CD4-positive, CD25-positive, alpha-beta regulatory T cell (primary cell): ENCODE results near the gene PLD5. TPM values are rescaled to one million over a fixed set of nuclear protein-coding genes. Genes with fewer than 3 reads are reported as not detected.

ENCODE experiments used
- ATAC-seq, 2 donors: fragments of 150-1000 bp; cut with Tn5 transposase; one replicate each; pipeline ENCODE4 v1.10.0; 2021; ENCODE audit warnings: low read depth in 2 of 2, moderate number of reproducible peaks in 2 of 2, moderate library complexity in 1 of 2
- DNase-seq, 3 donors: peaks; one replicate each; pipeline versions ENCODE4 v3.0.0 to v3.0.0-alpha.2; 2012 to 2022; ENCODE audit warnings: mixed read lengths in 1 of 3
- H3K27ac ChIP-seq: one replicate; pipeline ENCODE4 v1.7.0; 2013; ENCODE audit warnings: mild to moderate bottlenecking, low read length; ENCODE audit not compliant: insufficient read depth, poor library complexity, severe bottlenecking
- H3K27me3 ChIP-seq: one replicate; pipeline ENCODE4 v1.7.0; 2013; ENCODE audit warnings: low read length; ENCODE audit not compliant: control insufficient read depth, insufficient read depth
- H3K36me3 ChIP-seq: one replicate; pipeline ENCODE4 v1.7.0; 2013; ENCODE audit warnings: mild to moderate bottlenecking, low read length, moderate library complexity; ENCODE audit not compliant: control insufficient read depth, insufficient read depth
- H3K4me1 ChIP-seq: 2 replicates; pipeline ENCODE4 v1.7.0; 2013; ENCODE audit warnings: mild to moderate bottlenecking, low read length; ENCODE audit not compliant: insufficient read depth, control insufficient read depth, poor library complexity, severe bottlenecking
- H3K4me3 ChIP-seq: one replicate; pipeline ENCODE4 v1.7.0; 2013; ENCODE audit warnings: low read depth, mild to moderate bottlenecking, low read length, moderate library complexity
- H3K9me3 ChIP-seq, 2 experiments: 1 replicate in 1 of 2; 2 replicates in 1 of 2; pipeline ENCODE4 v1.7.0; 2013; ENCODE audit warnings: low read length in 2 of 2, mild to moderate bottlenecking in 1 of 2, moderate library complexity in 1 of 2; ENCODE audit not compliant: control insufficient read depth in 2 of 2
- H3K27ac Mint-ChIP-seq, 3 donors: one replicate each; pipeline ENCODE4 v1.8.0; 2020 to 2022; ENCODE audit warnings: mild to moderate bottlenecking in 3 of 3, mixed read lengths in 3 of 3, moderate library complexity in 2 of 3
- H3K27me3 Mint-ChIP-seq: one replicate; pipeline ENCODE4 v1.8.0; 2022; ENCODE audit warnings: mild to moderate bottlenecking, mixed read lengths
- H3K36me3 Mint-ChIP-seq: one replicate; pipeline ENCODE4 v1.8.0; 2020; ENCODE audit warnings: mixed read lengths
- H3K4me1 Mint-ChIP-seq, 4 donors: one replicate each; pipeline ENCODE4 v1.8.0; 2020 to 2022; ENCODE audit warnings: mixed read lengths in 4 of 4, mild to moderate bottlenecking in 1 of 4
- H3K4me3 Mint-ChIP-seq, 4 donors: one replicate each; pipeline ENCODE4 v1.8.0; 2020 to 2022; ENCODE audit warnings: mild to moderate bottlenecking in 4 of 4, mixed read lengths in 4 of 4, moderate library complexity in 3 of 4
- H3K9me3 Mint-ChIP-seq, 7 donors: one replicate each; pipeline ENCODE4 v1.8.0; 2020 to 2022; ENCODE audit warnings: mixed read lengths in 7 of 7, mild to moderate bottlenecking in 3 of 7, moderate library complexity in 2 of 7
- polyA plus RNA-seq, 4 donors: library from polyadenylated mRNA; unstranded; fragments of 300-500 nt; fragmentation: Illumina TruSeq; gene quantifications; one replicate each; pipeline ENCODE4 v1.2.3, GENCODE V29; 2021
- total RNA-seq: library from RNA; stranded (reverse); gene quantifications from one replicate; pipeline ENCODE4 v1.2.3, GENCODE V29; 2022

The PLD5 gene
- total and polyA plus RNA-seq, 5 donors from 2014 or later = not detected

GRCh38 chr1:242525360-242525722 is 844 bp upstream of the PLD5 start:
- H3K27me3 Mint-ChIP-seq = peaks cover 44% of the 10 kb centered on the region
- no peak for ATAC-seq

GRCh38 chr1:242523719-242524570 is 552 bp downstream of the PLD5 start:
- DNase-seq (no peak), ATAC-seq (no peak)
- Histone ChIP-seq H3K4me3 (no peak overlapping the region), H3K9me3 (no peaks in the 10 kb centered on the region), H3K4me1 (no peaks in the 10 kb centered on the region), H3K27me3 (peaks cover 17% of the 10 kb centered on the region), H3K27ac (no peak overlapping the region), H3K36me3 (no peaks in the 10 kb centered on the region)
- no peak overlapping the region for H3K4me3 Mint-ChIP-seq
- no peak overlapping the region for H3K27ac Mint-ChIP-seq
- H3K27me3 Mint-ChIP-seq = peaks cover 53% of the 10 kb centered on the region
- H3K36me3 Mint-ChIP-seq = no peaks in the 10 kb centered on the region
- H3K9me3 Mint-ChIP-seq = peaks cover 0 to 5% (median 0%) of the 10 kb centered on the region in 7 donors
- H3K4me1 Mint-ChIP-seq = peaks cover 0 to 15% (median 6%) of the 10 kb centered on the region in 4 donors

More at GRCh38 chr1:242525360-242525722, 844 bp upstream of the PLD5 start:
- Mint-ChIP-seq H3K36me3 (no peaks in the 10 kb centered on the region), H3K27ac (no peak overlapping the region), H3K9me3 (peaks cover 0 to 5% (median 0%) of the 10 kb centered on the region in 7 donors), H3K4me1 (peaks cover 0 to 15% (median 6%) of the 10 kb centered on the region in 4 donors), H3K4me3 (peak overlapping the region in 2 of 4 donors; percentile 39 to 70)
- Histone ChIP-seq H3K36me3 (no peaks in the 10 kb centered on the region), H3K27me3 (peaks cover 17% of the 10 kb centered on the region), H3K4me3 (no peak overlapping the region), H3K27ac (no peak overlapping the region), H3K9me3 (no peaks in the 10 kb centered on the region), H3K4me1 (no peaks in the 10 kb centered on the region)
- no peak for DNase-seq

GRCh38 chr1:242522996-242523718 is 1.3 kb downstream of the PLD5 start:
- no peaks in the 10 kb centered on the region for H3K36me3 ChIP-seq
- Mint-ChIP-seq H3K4me1 (peaks cover 0 to 15% (median 6%) of the 10 kb centered on the region in 4 donors), H3K27me3 (peaks cover 53% of the 10 kb centered on the region), H3K27ac (no peak overlapping the region), H3K36me3 (no peaks in the 10 kb centered on the region), H3K9me3 (peaks cover 0 to 5% (median 0%) of the 10 kb centered on the region in 7 donors), H3K4me3 (peak overlapping the region in 2 of 4 donors; percentile 21 to 34)
- no peaks in the 10 kb centered on the region for H3K4me1 ChIP-seq
- ATAC-seq (no peak), DNase-seq (no peak)
- H3K4me3 ChIP-seq = no peak overlapping the region
- H3K27ac ChIP-seq = no peak overlapping the region
- no peaks in the 10 kb centered on the region for H3K9me3 ChIP-seq
- peaks cover 17% of the 10 kb centered on the region for H3K27me3 ChIP-seq

GRCh38 chr1:242522304-242522945 is 2.1 kb downstream of the PLD5 start:
- Mint-ChIP-seq H3K4me3 (no peak overlapping the region), H3K4me1 (peaks cover 0 to 15% (median 6%) of the 10 kb centered on the region in 4 donors), H3K9me3 (peaks cover 0 to 5% (median 0%) of the 10 kb centered on the region in 7 donors), H3K27ac (no peak overlapping the region), H3K27me3 (peaks cover 53% of the 10 kb centered on the region), H3K36me3 (no peaks in the 10 kb centered on the region)
- ATAC-seq = no peak
- Histone ChIP-seq H3K27ac (no peak overlapping the region), H3K4me3 (no peak overlapping the region), H3K36me3 (no peaks in the 10 kb centered on the region), H3K27me3 (peaks cover 17% of the 10 kb centered on the region), H3K4me1 (no peaks in the 10 kb centered on the region), H3K9me3 (no peaks in the 10 kb centered on the region)
- no peak for DNase-seq

- ATAC-seq = no peak
- H3K9me3 Mint-ChIP-seq = peaks cover 0 to 2% (median 0%) of the 10 kb centered on the region in 7 donors
- DNase-seq = no peak
- no peak overlapping the region for H3K27ac Mint-ChIP-seq
- H3K27me3 Mint-ChIP-seq = peaks cover 11% of the 10 kb centered on the region
- Histone ChIP-seq H3K27ac (no peak overlapping the region), H3K36me3 (no peaks in the 10 kb centered on the region), H3K27me3 (no peaks in the 10 kb centered on the region), H3K4me1 (no peaks in the 10 kb centered on the region), H3K4me3 (no peak overlapping the region), H3K9me3 (no peaks in the 10 kb centered on the region)
- H3K36me3 Mint-ChIP-seq = no peaks in the 10 kb centered on the region
- H3K4me1 Mint-ChIP-seq = no peaks in the 10 kb centered on the region
- H3K4me3 Mint-ChIP-seq = no peak overlapping the region
Measured at GRCh38 chr1:242515555-242515954, 8.9 kb downstream of the PLD5 start.

- Histone ChIP-seq H3K36me3 (no peaks in the 10 kb centered on the region), H3K4me3 (no peak overlapping the region), H3K27ac (no peak overlapping the region), H3K27me3 (no peaks in the 10 kb centered on the region), H3K9me3 (no peaks in the 10 kb centered on the region), H3K4me1 (no peaks in the 10 kb centered on the region)
- no peak for ATAC-seq
- no peak overlapping the region for H3K4me3 Mint-ChIP-seq
- no peaks in the 10 kb centered on the region for H3K27me3 Mint-ChIP-seq
- H3K27ac Mint-ChIP-seq = no peak overlapping the region
- H3K36me3 Mint-ChIP-seq = no peaks in the 10 kb centered on the region
- DNase-seq = no peak
- peaks cover 0 to 4% (median 1%) of the 10 kb centered on the region in 7 donors for H3K9me3 Mint-ChIP-seq
- H3K4me1 Mint-ChIP-seq = no peaks in the 10 kb centered on the region
Measured at GRCh38 chr1:242506724-242507123, 17.8 kb downstream of the PLD5 start.

- Histone ChIP-seq H3K27me3 (no peaks in the 10 kb centered on the region), H3K27ac (no peak overlapping the region), H3K9me3 (no peaks in the 10 kb centered on the region), H3K4me3 (no peak overlapping the region), H3K4me1 (no peaks in the 10 kb centered on the region), H3K36me3 (no peaks in the 10 kb centered on the region)
- H3K9me3 Mint-ChIP-seq = peaks cover 0 to 8% (median 3%) of the 10 kb centered on the region in 7 donors
- H3K36me3 Mint-ChIP-seq = no peaks in the 10 kb centered on the region
- no peak for ATAC-seq
- H3K27ac Mint-ChIP-seq = no peak overlapping the region
- H3K4me1 Mint-ChIP-seq = no peaks in the 10 kb centered on the region
- no peak overlapping the region for H3K4me3 Mint-ChIP-seq
- H3K27me3 Mint-ChIP-seq = no peaks in the 10 kb centered on the region
- no peak for DNase-seq
Measured at GRCh38 chr1:242489545-242489944, 35.0 kb downstream of the PLD5 start.
